Mucosa of descending colon (tissue), 3 donors: Measurements from ENCODE around the gene NAA11. TPM values are rescaled to one million over a fixed set of nuclear protein-coding genes. Genes with fewer than 3 reads are reported as not detected.
A peak's percentile ranks its signal among the peaks of the same experiment; 100 is the strongest.

Experiments used
- ATAC-seq: fragments of 200-7000 bp; cut with Tn5 transposase; one replicate; pipeline ENCODE4 v1.9.1; 2020; ENCODE audit warnings: mild to moderate bottlenecking, moderate library complexity
- DNase-seq, 3 donors: peaks; one replicate each; pipeline ENCODE4 v3.0.0-alpha.2; 2020
- H3K36me3 ChIP-seq: fragments of 200-600 bp; one replicate; pipeline ENCODE4 v1.8.0; 2021; ENCODE audit warnings: low read depth, mild to moderate bottlenecking
- H3K4me1 ChIP-seq: fragments of 200-600 bp; one replicate; pipeline ENCODE4 v1.8.0; 2021; ENCODE audit warnings: low read depth, mild to moderate bottlenecking
- H3K4me3 ChIP-seq: fragments of 200-600 bp; one replicate; pipeline ENCODE4 v1.8.0; 2021; ENCODE audit warnings: mild to moderate bottlenecking
- H3K9me3 ChIP-seq: fragments of 200-600 bp; one replicate; pipeline ENCODE4 v1.8.0; 2021; ENCODE audit warnings: mild to moderate bottlenecking
- intact Hi-C, 2 donors: fragments of 100-400 bp; cut with DNase I in 1 of 2; cut with micrococcal nuclease in 1 of 2; formaldehyde crosslinking; loops; one replicate each; pipeline versions ENCODE4 v1.11.0 to v1.11.1; 2022; cut with DNase I, micrococcal nuclease
- total RNA-seq, 3 donors: library from RNA; stranded (reverse); fragmentation: NEBNext Ultra II Directional in 2 of 3; extraction: Animal tissue kit (Norgen Biotek cat#: 25700) in 2 of 3; gene quantifications; one replicate each; pipeline versions ENCODE4 v1.2.1 to v1.2.4, GENCODE V29; 2021 to 2023
- TF ChIP-seq, protein P1 (sequence below): fragments of 200-600 bp; IDR thresholded peaks from one replicate; pipeline ENCODE4 v1.8.0; 2022; ENCODE audit warnings: antibody characterized with exemption, mild to moderate bottlenecking
- donor health status: DM: no; HTN: no; CAD: no; lungs with moderate emphysema.
- donor health status: DM: no; HTN: no; CAD: no.
- donor health status: DM: no; HTN: yes; CAD: no.

The NAA11 gene
- total RNA-seq, 3 donors from 2014 or later, result not detected

DNA sequence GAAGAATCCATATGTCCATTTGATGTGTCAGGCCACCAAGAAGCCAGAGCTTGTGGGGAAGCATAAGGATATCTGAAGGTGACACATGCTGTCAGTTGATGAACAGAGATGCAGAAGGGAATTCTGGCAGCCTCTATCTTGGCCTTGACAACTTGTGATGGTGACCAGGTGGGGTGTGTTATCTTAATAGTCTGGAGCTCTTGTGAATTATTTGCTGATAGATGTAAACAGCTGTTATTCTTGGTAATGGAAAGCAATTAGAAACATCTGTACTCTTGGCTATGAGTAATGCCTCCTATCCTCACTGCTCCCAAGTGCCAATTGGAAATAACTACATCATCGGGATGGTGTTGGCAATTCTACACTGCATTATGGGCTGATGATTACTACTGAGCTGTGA is 51.9 kb downstream of the NAA11 start:
- Histone ChIP-seq H3K36me3 (no peaks in the 10 kb centered on the region), H3K4me1 (no peaks in the 10 kb centered on the region), H3K4me3 (no peak overlapping the region), H3K9me3 (no peaks in the 10 kb centered on the region)
- DNase-seq (no peak), ATAC-seq (peak; percentile 36)
- intact Hi-C loops, result no loop called here
- TF ChIP-seq, protein P1, sequence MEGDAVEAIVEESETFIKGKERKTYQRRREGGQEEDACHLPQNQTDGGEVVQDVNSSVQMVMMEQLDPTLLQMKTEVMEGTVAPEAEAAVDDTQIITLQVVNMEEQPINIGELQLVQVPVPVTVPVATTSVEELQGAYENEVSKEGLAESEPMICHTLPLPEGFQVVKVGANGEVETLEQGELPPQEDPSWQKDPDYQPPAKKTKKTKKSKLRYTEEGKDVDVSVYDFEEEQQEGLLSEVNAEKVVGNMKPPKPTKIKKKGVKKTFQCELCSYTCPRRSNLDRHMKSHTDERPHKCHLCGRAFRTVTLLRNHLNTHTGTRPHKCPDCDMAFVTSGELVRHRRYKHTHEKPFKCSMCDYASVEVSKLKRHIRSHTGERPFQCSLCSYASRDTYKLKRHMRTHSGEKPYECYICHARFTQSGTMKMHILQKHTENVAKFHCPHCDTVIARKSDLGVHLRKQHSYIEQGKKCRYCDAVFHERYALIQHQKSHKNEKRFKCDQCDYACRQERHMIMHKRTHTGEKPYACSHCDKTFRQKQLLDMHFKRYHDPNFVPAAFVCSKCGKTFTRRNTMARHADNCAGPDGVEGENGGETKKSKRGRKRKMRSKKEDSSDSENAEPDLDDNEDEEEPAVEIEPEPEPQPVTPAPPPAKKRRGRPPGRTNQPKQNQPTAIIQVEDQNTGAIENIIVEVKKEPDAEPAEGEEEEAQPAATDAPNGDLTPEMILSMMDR, result no peak

DNA sequence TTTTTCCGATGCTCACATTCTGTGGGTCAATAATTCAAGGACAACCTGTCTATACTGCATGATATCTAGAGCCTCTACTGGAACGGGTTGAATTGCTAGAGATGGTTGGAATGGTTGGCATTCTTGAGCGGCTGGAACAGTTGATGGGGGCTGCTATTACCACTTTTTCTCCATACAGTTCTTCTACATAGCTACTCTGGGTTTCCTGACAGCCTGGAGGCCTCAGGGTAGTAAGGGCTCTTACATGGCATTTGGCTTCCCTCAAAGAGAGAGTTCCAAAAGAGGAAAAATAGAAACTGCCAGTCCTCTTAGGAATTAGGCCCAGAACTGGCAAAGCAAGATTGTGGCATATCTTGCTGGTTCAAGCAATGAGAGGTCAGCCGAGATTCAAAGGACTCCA is 53.1 kb downstream of the NAA11 start:
- H3K4me3 ChIP-seq, result no peak overlapping the region
- DNase-seq, result no peak
- no peak for ATAC-seq
- TF ChIP-seq, protein P1, result no peak
- H3K4me1 ChIP-seq, result no peaks in the 10 kb centered on the region
- intact Hi-C loops, result no loop called here
- H3K36me3 ChIP-seq, result no peaks in the 10 kb centered on the region
- no peaks in the 10 kb centered on the region for H3K9me3 ChIP-seq

DNA sequence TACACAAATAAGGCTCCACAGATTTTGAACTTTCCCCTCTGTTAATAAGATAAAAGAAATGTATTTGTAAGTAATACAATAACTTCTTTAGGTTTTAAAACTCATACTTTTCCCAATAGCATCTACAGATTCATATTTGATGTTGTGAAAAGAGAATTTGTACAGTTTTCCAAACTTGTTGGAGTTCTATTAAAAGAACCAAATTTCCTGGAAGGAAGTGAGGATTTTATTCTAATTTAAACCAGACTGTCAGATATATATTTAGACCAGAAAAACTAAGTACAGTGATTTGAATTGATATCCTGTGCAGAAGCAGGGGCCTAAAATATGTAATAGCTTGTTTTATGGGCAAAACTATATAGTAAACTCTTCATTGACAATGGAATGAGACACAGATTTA is 53.7 kb downstream of the NAA11 start:
- intact Hi-C loops, result no loop called here
- no peak for ATAC-seq
- Histone ChIP-seq H3K4me1 (no peaks in the 10 kb centered on the region), H3K9me3 (no peaks in the 10 kb centered on the region), H3K36me3 (no peaks in the 10 kb centered on the region), H3K4me3 (no peak overlapping the region)
- no peak for DNase-seq
- TF ChIP-seq, protein P1, result no peak

DNA sequence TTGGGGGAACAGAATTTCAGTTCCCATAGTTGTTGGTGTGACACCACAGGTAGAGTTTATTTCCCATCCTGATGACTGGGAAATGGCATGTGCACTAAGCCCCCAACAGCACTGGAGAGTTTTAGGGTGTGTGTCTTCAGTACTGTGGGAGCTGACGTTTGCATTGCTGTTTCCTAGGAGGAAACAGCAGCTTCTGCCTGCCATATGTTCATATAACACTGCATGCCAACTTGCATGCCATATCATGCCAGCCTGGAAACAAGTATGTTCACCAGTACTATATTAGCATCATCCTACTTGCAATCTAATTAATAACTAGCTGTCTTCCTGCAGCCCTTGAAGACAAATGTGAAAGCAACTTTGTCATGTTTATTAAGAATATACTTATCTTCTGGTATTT is 58.2 kb downstream of the NAA11 start:
- H3K9me3 ChIP-seq, result no peaks in the 10 kb centered on the region
- H3K4me3 ChIP-seq, result no peak overlapping the region
- ATAC-seq (no peak), DNase-seq (no peak)
- intact Hi-C loops, result no loop called here
- TF ChIP-seq, protein P1, result no peak
- no peaks in the 10 kb centered on the region for H3K4me1 ChIP-seq
- no peaks in the 10 kb centered on the region for H3K36me3 ChIP-seq

Other genes starting within 250 kb of the NAA11 start
- not detected for gene GK2, start 82.2 kb upstream of the NAA11 start, total RNA-seq